ENCODE data around the gene PANK3.
A peak's percentile ranks its signal among the peaks of the same experiment; 100 is the strongest.
"Not testable (repeated sequence)": the region's sequence is repeated elsewhere in the genome, so short reads cannot be mapped to it uniquely, and the experiment has no call there.

PANK3 gene

DNA sequence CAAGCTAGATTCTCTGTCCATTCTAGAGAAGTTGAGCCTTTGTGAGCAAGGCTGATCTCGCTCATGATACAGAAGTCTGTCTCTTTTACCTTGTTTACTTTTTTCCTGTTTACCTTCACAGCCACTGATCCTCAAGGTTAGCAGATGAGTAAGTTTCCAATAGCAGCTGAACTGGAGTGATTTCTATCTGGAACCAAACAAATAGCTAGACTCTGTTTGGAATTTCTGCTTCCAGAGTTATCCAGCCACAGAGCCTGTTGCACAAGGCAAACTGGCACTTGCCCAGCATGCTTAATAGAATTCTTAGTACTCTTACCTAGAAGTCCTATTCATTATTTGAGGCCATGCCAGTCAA lies 12.8 kb upstream of the PANK3 start:
- no peak for DNase-seq (ENCODE audit: low spot score)

- no peak for DNase-seq (ENCODE audit: low spot score)
These were observed 12.3 kb upstream of the PANK3 start for GRCh38 chr5:168591302-168592013.

DNA sequence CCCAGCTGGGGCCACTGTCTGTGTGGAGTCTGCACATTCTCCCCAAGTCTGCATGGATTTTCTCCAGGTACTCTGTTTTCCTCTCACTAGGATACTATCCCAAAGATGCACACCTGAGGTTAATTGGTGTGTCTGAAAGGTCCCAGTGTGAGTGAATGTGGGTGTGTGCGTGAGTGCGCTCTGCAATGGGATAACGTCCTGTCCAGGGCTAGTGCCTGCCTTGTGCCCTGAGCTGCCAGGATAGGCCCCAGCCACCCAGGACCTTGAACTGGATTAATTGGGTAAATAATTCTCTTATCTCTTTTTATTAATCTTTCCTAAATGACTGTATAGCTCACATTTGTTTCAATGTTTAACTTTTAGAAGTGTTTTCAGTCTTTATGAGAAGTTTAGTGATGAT lies 11.5 kb upstream of the PANK3 start:
- DNase-seq (ENCODE audit: low spot score), result no peak

DNA sequence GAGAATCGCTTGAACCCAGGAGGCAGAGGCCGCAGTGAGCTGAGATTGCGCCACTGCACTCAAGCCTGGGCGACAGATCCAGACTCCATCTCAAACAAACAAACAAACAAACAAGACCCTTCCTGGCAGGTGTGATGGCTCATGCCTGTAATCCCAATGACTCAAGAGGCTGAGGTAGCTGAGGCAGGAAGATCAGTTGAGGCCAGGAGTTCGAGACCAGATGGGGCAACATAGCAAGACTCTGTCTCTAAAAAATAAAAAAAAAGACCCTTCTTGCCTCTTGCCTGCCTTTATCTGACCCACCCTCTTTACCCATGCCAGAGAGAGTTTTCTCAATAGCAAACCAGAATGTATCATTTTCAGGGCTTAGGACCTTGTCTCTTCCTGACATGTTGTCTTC lies 8.8 kb upstream of the PANK3 start:
- DNase-seq (ENCODE audit: low spot score), result no peak

GRCh38 chr5:168585119-168585856 lies 6.1 kb upstream of the PANK3 start:
- no peak for DNase-seq (ENCODE audit: low spot score)

DNA sequence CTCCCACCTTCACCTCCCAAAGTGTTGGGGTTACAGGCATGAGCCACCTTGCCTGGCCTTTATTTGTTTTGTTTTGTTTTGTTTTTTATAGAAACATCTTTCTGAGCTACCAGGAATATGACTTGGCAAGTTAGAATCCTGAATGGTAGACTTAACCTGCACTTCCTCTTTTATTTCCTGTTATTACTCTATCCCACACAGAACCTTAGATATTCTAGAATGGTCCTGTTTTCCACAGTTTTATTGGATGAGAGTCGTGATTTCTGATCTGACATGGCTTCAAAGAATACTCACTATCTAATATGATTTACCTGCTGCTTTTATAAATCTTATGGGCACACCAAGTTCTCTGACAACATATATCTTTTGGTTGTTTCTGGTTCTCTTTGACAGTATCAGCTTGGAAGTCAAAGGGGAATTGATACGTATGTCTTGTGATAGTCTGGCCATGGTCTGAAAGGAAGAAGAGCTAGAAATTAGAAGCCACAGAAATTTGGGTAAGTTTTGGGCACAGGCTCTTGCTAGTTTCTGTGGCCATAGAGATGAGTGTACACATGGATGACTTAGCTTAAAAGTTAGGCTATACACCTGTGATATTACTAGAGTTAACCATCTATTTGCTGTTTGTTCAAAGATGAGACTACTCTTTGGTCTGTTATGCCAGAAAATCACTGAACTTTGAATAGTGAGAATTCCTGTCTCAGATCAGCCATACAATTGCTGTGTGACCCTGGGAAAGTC lies 4.7 kb upstream of the PANK3 start:
- DNase-seq (ENCODE audit: low spot score), result no peak

DNA sequence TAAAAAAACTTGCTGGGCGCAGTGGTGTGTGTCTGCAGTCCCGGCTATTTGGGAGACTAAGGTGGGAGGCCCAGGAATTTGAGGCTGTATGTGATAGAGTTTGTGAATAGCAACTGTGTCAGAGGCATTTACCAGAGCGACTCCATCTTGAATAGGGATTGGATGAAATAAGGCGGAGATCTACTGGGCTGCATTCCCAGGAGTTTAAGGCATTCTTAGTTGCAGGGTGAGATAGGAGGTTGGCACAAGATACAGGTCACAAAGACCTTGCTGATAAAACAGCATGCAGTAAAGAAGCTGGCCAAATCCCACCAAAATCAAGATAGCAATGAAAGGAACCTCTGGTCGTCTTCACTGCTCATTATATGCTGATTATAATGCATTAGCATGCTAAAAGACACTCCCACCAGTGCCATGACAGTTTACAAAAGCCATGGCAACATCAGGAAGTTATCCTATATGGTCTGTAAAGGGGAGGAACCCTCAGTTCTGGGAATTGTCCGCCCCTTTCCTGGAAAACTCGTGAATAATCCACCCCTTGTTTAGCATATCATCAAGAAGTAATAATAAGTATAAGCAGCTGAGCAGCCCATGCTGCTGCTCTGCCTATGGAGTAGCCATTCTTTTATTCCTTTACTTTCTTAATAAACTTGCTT lies 1.8 kb upstream of the PANK3 start:
- not testable (repeated sequence) for DNase-seq (ENCODE audit: low spot score)

DNA sequence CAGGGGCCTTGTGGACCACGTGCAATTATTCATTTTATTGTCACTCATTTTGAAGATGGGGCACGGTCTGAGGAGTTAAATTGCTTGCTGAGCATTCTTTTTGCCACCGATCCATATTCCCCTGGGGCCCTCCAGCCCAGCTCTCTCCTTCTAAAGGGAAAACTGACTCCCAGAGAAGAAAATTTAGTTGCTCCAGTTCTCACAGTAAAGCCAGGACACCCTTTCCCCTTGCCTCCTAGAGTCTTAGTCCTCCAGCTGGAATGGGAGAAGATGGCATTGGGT lies 1.0 kb upstream of the PANK3 start:
- DNase-seq (ENCODE audit: low spot score), result no peak

DNA sequence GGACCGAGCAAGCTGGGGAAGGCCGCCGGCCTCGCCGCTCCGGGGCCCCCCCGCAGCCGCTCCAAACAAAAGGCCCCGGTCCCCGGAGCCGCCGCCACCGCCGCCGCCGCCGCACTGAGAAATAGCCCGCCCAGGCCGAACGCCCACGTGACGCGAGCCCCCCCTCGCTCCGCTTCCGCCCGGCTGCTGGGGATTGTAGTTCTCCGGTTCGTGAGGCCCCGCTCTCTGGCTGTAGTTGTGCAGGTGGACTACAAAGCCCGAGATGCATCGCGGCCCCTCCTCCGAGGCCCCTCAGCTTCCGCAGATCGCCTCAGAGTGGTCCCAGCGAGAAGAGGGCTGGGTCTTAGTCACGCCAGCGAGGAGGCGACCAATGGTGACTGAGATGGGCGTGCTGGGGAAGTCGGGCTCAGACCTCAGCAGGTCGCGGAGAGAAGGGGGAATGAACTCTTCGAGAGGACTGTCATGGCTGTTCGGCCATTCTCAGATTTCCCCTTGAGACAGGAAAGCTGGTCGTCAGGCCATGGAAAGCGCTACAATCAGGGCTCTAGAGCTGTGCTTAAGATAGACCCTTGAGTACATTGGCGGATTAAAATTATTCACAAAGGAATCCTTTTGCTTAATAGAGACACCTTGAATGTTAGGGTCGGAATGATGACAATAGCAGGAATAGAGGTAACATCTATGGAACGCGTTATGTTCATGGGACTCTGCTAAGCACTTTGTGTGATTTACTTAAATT lies 489 bp upstream of the PANK3 start:
- peak; percentile 97 for DNase-seq (ENCODE audit: low spot score)

DNA sequence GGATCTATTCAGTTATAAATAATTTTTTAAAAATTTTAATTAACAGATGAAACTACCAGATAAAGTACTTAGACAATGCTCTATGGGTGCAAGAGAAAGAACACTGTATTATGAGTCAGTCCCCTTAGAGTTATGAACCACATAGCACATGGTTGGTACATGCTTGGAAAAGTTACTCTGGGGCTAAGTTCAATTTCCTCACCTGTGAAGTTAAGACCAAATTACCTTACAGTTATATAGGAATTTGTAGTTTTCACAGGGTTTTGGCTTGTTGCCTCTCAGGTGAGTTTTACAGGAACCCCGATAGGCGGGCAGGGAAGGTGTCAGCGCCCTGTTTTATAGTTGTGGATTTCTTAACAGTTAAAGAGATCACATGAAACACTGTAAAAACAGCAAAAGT lies 1.2 kb downstream of the PANK3 start:
- no peak for DNase-seq (ENCODE audit: low spot score)

GRCh38 chr5:168575391-168576372 lies 3.5 kb downstream of the PANK3 start:
- no peak for DNase-seq (ENCODE audit: low spot score)

DNA sequence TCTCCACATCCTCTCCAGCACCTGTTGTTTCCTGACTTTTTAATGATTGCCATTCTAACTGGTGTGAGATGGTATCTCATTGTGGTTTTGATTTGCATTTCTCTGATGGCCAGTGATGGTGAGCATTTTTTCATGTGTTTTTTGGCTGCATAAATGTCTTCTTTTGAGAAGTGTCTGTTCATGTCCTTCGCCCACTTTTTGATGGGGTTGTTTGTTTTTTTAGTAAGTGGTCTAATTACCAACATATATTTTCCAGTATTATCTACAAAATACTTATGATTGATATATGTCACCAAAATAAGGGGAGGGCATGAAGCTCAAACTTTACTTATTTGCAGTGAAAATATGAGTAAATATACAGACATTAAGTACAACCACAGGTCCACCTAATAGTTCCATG lies 5.0 kb downstream of the PANK3 start:
- DNase-seq (ENCODE audit: low spot score), result not testable (repeated sequence)

GRCh38 chr5:168573663-168574062 lies 5.5 kb downstream of the PANK3 start:
- DNase-seq (ENCODE audit: low spot score), result not testable (repeated sequence)

- no peak for DNase-seq (ENCODE audit: low spot score)
These were observed 8.5 kb downstream of the PANK3 start for GRCh38 chr5:168570490-168571328.

- DNase-seq (ENCODE audit: low spot score), result no peak
These were observed 10.4 kb downstream of the PANK3 start for GRCh38 chr5:168568738-168569137.

DNA sequence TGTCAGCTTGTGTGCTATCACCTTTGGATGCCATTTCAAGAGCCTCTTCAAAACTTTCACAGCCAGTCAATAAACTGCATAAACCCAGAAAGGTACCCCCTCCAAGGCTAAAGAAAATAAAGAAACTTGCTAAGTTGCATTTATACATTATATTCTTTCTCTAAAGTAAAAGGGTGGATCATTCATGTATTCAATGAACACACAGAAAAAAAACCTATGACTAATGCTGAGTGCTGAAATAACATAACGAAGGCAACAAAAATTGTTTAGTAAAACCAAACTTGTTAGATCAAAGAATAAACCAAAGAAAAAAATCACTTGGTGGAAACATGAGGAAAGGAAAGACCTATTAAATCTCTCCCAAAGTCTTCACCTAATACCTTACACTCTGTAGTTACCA lies 15.2 kb downstream of the PANK3 start:
- DNase-seq (ENCODE audit: low spot score), result no peak

DNA sequence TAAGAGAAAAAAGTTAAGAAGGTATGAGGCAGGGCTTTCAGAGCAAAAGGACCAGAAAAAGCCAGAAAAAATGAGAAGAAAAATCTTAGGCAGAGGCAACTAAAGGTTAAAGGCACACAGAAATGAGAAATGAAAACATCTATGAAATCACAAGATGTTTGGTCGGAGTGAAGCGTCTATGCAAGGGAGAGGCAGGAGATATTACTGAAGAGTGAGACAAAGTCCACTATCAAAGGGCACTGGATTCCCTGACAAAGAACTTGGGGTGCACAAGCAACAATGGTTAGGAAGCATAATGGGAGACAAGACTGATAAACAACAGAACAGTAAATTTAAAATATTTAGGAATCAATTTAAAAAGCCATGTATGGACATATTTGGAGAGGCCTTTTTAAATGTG lies 16.9 kb downstream of the PANK3 start:
- DNase-seq (ENCODE audit: low spot score), result no peak

- DNase-seq (ENCODE audit: low spot score), result no peak
These were observed 21.8 kb downstream of the PANK3 start for GRCh38 chr5:168557389-168557788.

GRCh38 chr5:168553377-168554130 lies 25.6 kb downstream of the PANK3 start:
- DNase-seq (ENCODE audit: low spot score), result no peak
